GM12878 (cell line): Measurements from ENCODE around the gene COL28A1. TPM values are rescaled to one million over a fixed set of nuclear protein-coding genes. Genes with fewer than 3 reads are reported as not detected.

Source experiments
- ATAC-seq: fragments of 200-7000 bp; cut with Tn5 transposase; 3 replicates; pipeline ENCODE4 v1.9.1; 2020; ENCODE audit warnings: mild to moderate bottlenecking, moderate library complexity
- BruUV-seq: library from RNA; stranded (reverse); fragments of 400-500 nt; replicated peaks from 2 replicates; lab custom pipeline; 2021; lab: Mats Ljungman, UMichigan
- CTCF ChIA-PET: fragments of 300-600 bp; sonication (Branson Sonifier 250); formaldehyde crosslinking; extraction: SDS; loops from one replicate; lab custom pipeline; 2021; ENCODE audit warnings: inconsistent platforms; lab: Yijun Ruan, JAX
- POLR2A ChIA-PET: fragments of 350-600 bp; formaldehyde crosslinking; extraction: SDS; loops from one replicate; lab custom pipeline; 2021; ENCODE audit warnings: inconsistent platforms; lab: Charles Lee
- RAD21 ChIA-PET: fragments of 300-600 bp; sonication (Branson Sonifier 250); formaldehyde crosslinking; loops from one replicate; lab custom pipeline; 2023; ENCODE audit warnings: antibody characterized with exemption; ENCODE audit not compliant: unreplicated experiment; lab: Charles Lee
- SMC1A ChIA-PET: fragments of 300-600 bp; sonication (Branson Sonifier 250); formaldehyde crosslinking; loops from one replicate; lab custom pipeline; 2023; ENCODE audit not compliant: unreplicated experiment, uncharacterized antibody; lab: Charles Lee
- DNase-seq: peaks from one replicate; pipeline ENCODE4 v3.0.0-alpha.2; 2011; ENCODE audit warnings: low read depth, low spot score
- FAIRE-seq: peaks from 3 replicates; lab custom pipeline; 2011; peaks lifted over from hg19 to GRCh38; lab: Jason Lieb, UNC
- H2AFZ ChIP-seq: 2 replicates; pipeline ENCODE4 v1.6.0; 2011; ENCODE audit warnings: low read depth, low read length, control low read depth; ENCODE audit not compliant: control insufficient read depth
- H3K27ac ChIP-seq: 2 replicates; pipeline ENCODE4 v1.5.1; 2011; ENCODE audit warnings: control low read depth; ENCODE audit not compliant: control insufficient read depth, insufficient read depth
- H3K27me3 ChIP-seq, 2 experiments: replicated peaks in 1 of 2; 2 replicates each; pipeline versions ENCODE4 v1.6.0 to v1.6.1; 2011; ENCODE audit warnings: low read length in 1 of 2; ENCODE audit not compliant: control insufficient read depth in 2 of 2, insufficient read depth in 2 of 2
- H3K36me3 ChIP-seq, 2 experiments: 2 replicates each; pipeline ENCODE4 v1.5.1; 2011; ENCODE audit warnings: low read length in 1 of 2; ENCODE audit not compliant: control insufficient read depth in 2 of 2, insufficient read depth in 2 of 2
- H3K4me1 ChIP-seq: 2 replicates; pipeline ENCODE4 v1.6.1; 2011; ENCODE audit warnings: mild to moderate bottlenecking, low read length, moderate library complexity, mixed read lengths; ENCODE audit not compliant: control insufficient read depth, insufficient read depth
- H3K4me2 ChIP-seq: 2 replicates; pipeline ENCODE4 v1.6.0; 2011; ENCODE audit warnings: control low read depth; ENCODE audit not compliant: control insufficient read depth, insufficient read depth
- H3K4me3 ChIP-seq: fragments of 200-600 bp; sonication (generic); 2 replicates; pipeline ENCODE4 v1.5.1; 2016
- H3K79me2 ChIP-seq: 2 replicates; pipeline ENCODE4 v1.6.0; 2011; ENCODE audit warnings: low read length; ENCODE audit not compliant: control insufficient read depth, insufficient read depth
- H3K9ac ChIP-seq: 2 replicates; pipeline ENCODE4 v1.8.0; 2011; ENCODE audit warnings: low read length, control low read depth, mixed read lengths; ENCODE audit not compliant: control insufficient read depth, insufficient read depth
- H3K9me3 ChIP-seq: replicated peaks from 3 replicates; pipeline ENCODE4 v1.5.1; 2011; ENCODE audit warnings: mild to moderate bottlenecking, low read length; ENCODE audit not compliant: control insufficient read depth, insufficient read depth
- H4K20me1 ChIP-seq: 2 replicates; pipeline ENCODE4 v1.6.0; 2011; ENCODE audit not compliant: control insufficient read depth, insufficient read depth
- CBX3 ChIP-seq: fragments of 200-600 bp; sonication (generic); IDR thresholded peaks from 2 replicates; pipeline ENCODE4 v1.6.1; 2016; ENCODE audit warnings: low read depth, borderline replicate concordance
- MTA2 ChIP-seq: fragments of 450-650 bp; IDR thresholded peaks from 2 replicates; pipeline ENCODE4 v1.6.1; 2016; ENCODE audit warnings: low read depth, mild to moderate bottlenecking, moderate library complexity
- NFIC ChIP-seq: IDR thresholded peaks from 2 replicates; pipeline ENCODE4 v1.6.1; 2012; ENCODE audit warnings: low read depth, mild to moderate bottlenecking, inconsistent platforms, low read length, moderate library complexity
- NFYB ChIP-seq: IDR thresholded peaks from 2 replicates; pipeline ENCODE4 v1.6.1; 2011; ENCODE audit warnings: low read depth, mild to moderate bottlenecking, low read length, improper control_type of control experiment, moderate library complexity; ENCODE audit not compliant: insufficient read depth
- PAX8 ChIP-seq: fragments of 450-650 bp; IDR thresholded peaks from 2 replicates; pipeline ENCODE4 v1.6.1; 2017; ENCODE audit warnings: mild to moderate bottlenecking, moderate library complexity
- SPI1 ChIP-seq: IDR thresholded peaks from 2 replicates; pipeline ENCODE4 v1.6.1; 2011; ENCODE audit warnings: low read depth, mild to moderate bottlenecking, low read length, moderate library complexity, borderline replicate concordance; ENCODE audit not compliant: insufficient read depth
- SRF ChIP-seq, 2 experiments: IDR thresholded peaks; 2 replicates each; pipeline ENCODE4 v1.6.1; 2011; ENCODE audit warnings: low read depth in 2 of 2, low read length in 2 of 2, mild to moderate bottlenecking in 1 of 2, moderate library complexity in 1 of 2
- STAT3 ChIP-seq: IDR thresholded peaks from 2 replicates; pipeline ENCODE4 v1.6.1; 2011; ENCODE audit warnings: low read depth, low read length, improper control_type of control experiment
- WRNIP1 ChIP-seq: IDR thresholded peaks from 2 replicates; pipeline ENCODE4 v1.6.1; 2011; ENCODE audit warnings: low read depth, low read length, improper control_type of control experiment, borderline replicate concordance
- ZNF274 ChIP-seq: IDR thresholded peaks from one replicate; pipeline ENCODE4 v1.8.0; 2011; ENCODE audit not compliant: insufficient read length, insufficient read depth
- WGBS: methylation state at CpG from one replicate; pipeline ENCODE4 v1.1.6; 2016; ENCODE audit warnings: low lambda C conversion rate; ENCODE audit not compliant: insufficient replicate concordance, insufficient coverage; ENCODE audit errors: missing lambda C conversion rate; 5-methylcytosine and 5-hydroxymethylcytosine counted together
- in situ Hi-C: fragments of 300-500 bp; cut with MboI; formaldehyde crosslinking; loops from 9 replicates; pipeline ENCODE4 v1.14.3; 2018; ENCODE audit warnings: mixed read lengths
- intact Hi-C: fragments of 100-400 bp; cut with micrococcal nuclease; formaldehyde crosslinking; loops from one replicate; pipeline ENCODE4 v1.14.2; 2022; ENCODE audit not compliant: unreplicated experiment
- polyA plus RNA-seq, 11 experiments: library from polyadenylated mRNA; depleted of rRNA in 4 of 11; unstranded in 6 of 11; stranded (reverse) in 5 of 11; fragments of >200 nt; fragmentation: Nextera tagmentation in 4 of 11; fragmentation: Illumina TruSeq in 1 of 11; extraction: Ambion mirVana in 4 of 11; extraction: Trizol in 1 of 11; gene quantifications; 1 replicate in 1 of 11; 2 replicates in 10 of 11; pipeline versions ENCODE4 v1.2.1 to v1.2.3, GENCODE V29; 2011 to 2016; ENCODE audit warnings: inconsistent platforms in 2 of 11, missing spikeins in 2 of 11, low read depth in 1 of 11
- total RNA-seq, 4 experiments: library from RNA; depleted of rRNA in 3 of 4; stranded (reverse); fragments of >200 nt in 3 of 4; fragmentation: Illumina TruSeq in 1 of 4; extraction: Trizol in 1 of 4; gene quantifications; 2 replicates each; pipeline versions ENCODE4 v1.2.1 to v1.2.3, GENCODE V29; 2013 to 2021

COL28A1 gene
- total and polyA plus RNA-seq, 10 of the 15 experiments (the other 5 are each of a cell fraction or from before 2014, with no cell fraction given): 0.05 to 0.22 TPM; not detected in 8

DNA sequence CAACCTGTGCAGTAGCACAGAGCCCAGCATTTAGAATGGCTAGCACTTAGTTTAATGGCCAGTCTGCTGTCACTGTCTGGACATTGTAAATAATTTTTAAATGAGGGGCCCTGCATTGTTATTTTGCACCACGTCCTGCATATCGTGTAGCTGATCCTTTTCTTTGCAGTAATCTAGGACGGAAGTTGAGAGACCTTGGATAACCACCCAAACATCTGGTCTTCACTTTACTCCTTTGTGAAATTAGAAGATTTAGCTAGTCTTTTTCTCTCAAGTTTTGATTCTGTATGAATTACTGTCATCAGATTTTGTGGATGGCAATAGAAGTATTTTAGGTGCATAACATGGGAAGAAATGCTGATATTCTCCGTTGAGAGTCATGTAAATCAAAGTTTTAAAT lies 32.9 kb upstream of the COL28A1 start:
- DNase-seq (no peak), ATAC-seq (no peak), FAIRE-seq (no peak)
- POLR2A ChIA-PET: interaction anchor here (0.7 to 2.7 kb wide), 6 partner anchors 68 to 557 kb away, joined by 3 to 15 read pairs (median 3); partner anchors contain the start of gene UMAD1
- intact Hi-C loops (loop anchor here (2.0 to 5.0 kb wide), 6 partner anchors 72 to 549 kb away; partner anchors contain the start of genes GLCCI1 and UMAD1), in situ Hi-C loops (no loop called here)
- peaks cover 66% of the 10 kb centered on the region for H3K79me2 ChIP-seq
- H3K4me2 ChIP-seq: peak overlapping the region; percentile 85
- TF ChIP-seq PAX8 (no peak), STAT3 (0 out of 2 replicates have a peak, but pooled peaks have one; percentile 53)
- no peak overlapping the region for H2AFZ ChIP-seq
- SMC1A ChIA-PET: interaction anchor here (0.6 to 2.0 kb wide), 17 partner anchors 10 to 645 kb away, joined by 3 to 19 read pairs (median 4); partner anchors contain the start of gene UMAD1
- RAD21 ChIA-PET: interaction anchor here (0.7 to 2.8 kb wide), 14 partner anchors 72 to 728 kb away, joined by 3 to 22 read pairs (median 3); partner anchors contain the start of genes C1GALT1 and UMAD1
- WGBS: 2% methylated on average over 4 of the region's 4 CpGs
- H3K27me3 ChIP-seq: no peaks in the 10 kb centered on the region
- H3K27ac ChIP-seq: peak overlapping the region; percentile 99
- peaks cover 3% of the 10 kb centered on the region; the same call in 2 of the 3 replicates for H3K9me3 ChIP-seq
- H3K4me3 ChIP-seq: peak overlapping the region; percentile 89
- peak overlapping the region; percentile 93 for H3K9ac ChIP-seq
- peaks cover 0 to 11% of the 10 kb centered on the region in 2 experiments; a peak in 2 of 4 replicates for H3K36me3 ChIP-seq
- H4K20me1 ChIP-seq: no peaks in the 10 kb centered on the region
- TSS peak; percentile 93 for BruUV-seq
- CTCF ChIA-PET: interaction anchor here (0.8 to 1.6 kb wide), 7 partner anchors 26 to 465 kb away, joined by 3 to 5 read pairs (median 3); partner anchors contain the start of gene UMAD1
- H3K4me1 ChIP-seq: peaks cover 14% of the 10 kb centered on the region

DNA sequence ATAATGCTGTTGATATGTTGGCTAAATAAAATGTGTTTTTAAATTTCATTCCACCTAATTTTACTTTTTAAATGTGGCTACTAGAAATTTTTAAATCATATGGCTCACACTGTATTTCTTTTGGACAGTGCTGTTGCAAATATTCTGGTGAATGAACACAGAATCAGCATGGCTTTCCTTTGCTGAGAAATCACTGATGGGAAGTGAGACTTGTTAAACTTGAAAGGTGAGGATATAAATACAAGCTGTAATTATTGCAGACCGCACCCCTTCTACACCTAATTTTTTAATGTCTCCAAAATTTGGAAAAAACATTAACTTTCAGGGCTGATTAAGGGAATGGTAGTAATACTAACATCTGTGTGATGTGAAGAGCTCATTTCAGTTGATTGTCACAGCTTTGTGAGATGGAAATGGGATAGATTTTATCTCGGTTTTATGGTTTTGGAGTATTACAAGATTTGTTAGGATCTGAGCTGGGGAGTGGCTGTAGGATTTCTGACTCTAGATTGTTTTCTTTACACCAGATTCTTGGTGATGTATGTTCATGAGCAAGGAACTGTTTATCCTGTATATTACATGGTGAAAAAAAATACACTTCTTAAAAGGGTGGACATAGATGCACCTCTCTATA lies 32.3 kb upstream of the COL28A1 start:
- ATAC-seq: no peak
- Histone ChIP-seq H3K27ac (peak overlapping the region; percentile 99), H3K4me2 (peak overlapping the region; percentile 85), H2AFZ (no peak overlapping the region), H3K27me3 (no peaks in the 10 kb centered on the region), H3K9me3 (peaks cover 2% of the 10 kb centered on the region; the same call in 2 of the 3 replicates), H3K9ac (peak overlapping the region; percentile 93), H3K4me1 (peaks cover 14% of the 10 kb centered on the region), H3K79me2 (peaks cover 61% of the 10 kb centered on the region), H3K36me3 (peaks cover 0 to 6% of the 10 kb centered on the region in 2 experiments; a peak in 2 of 4 replicates), H4K20me1 (no peaks in the 10 kb centered on the region), H3K4me3 (peak overlapping the region; percentile 89)
- RAD21 ChIA-PET: interaction anchor here (0.9 to 2.8 kb wide), 13 partner anchors 73 to 728 kb away, joined by 3 to 22 read pairs (median 3); partner anchors contain the start of genes C1GALT1 and UMAD1
- no TSS peak for BruUV-seq
- in situ Hi-C loops: no loop called here
- no peak for FAIRE-seq
- 0% methylated on average over 2 of the region's 2 CpGs for WGBS
- SMC1A ChIA-PET: interaction anchor here (0.6 to 2.0 kb wide), 16 partner anchors 10 to 646 kb away, joined by 3 to 19 read pairs (median 4); partner anchors contain the start of gene UMAD1
- DNase-seq: no peak
- intact Hi-C loops: loop anchor here (2.0 to 5.0 kb wide), 6 partner anchors 73 to 549 kb away; partner anchors contain the start of genes GLCCI1 and UMAD1
- CTCF ChIA-PET: interaction anchor here (0.8 to 1.5 kb wide), 6 partner anchors 27 to 465 kb away, joined by 3 to 5 read pairs (median 3); no protein-coding TSS in a partner anchor
- POLR2A ChIA-PET: interaction anchor here (1.1 to 2.7 kb wide), 5 partner anchors 68 to 558 kb away, joined by 3 to 15 read pairs (median 3); partner anchors contain the start of gene UMAD1
- TF ChIP-seq SRF (IDR thresholded peaks at IDR 0.05; ENCODE audit: low read depth in 2 of 2, low read length in 2 of 2): no peak
- no peak for TF ChIP-seq WRNIP1
- no peak for TF ChIP-seq ZNF274
- 0 out of 2 replicates have a peak, but pooled peaks have one; percentile 15 for TF ChIP-seq NFIC
- peak; percentile 44; the same call in 1 of the 2 replicates for TF ChIP-seq SPI1
- no peak for TF ChIP-seq CBX3
- no peak for TF ChIP-seq NFYB
- TF ChIP-seq MTA2: 0 out of 2 replicates have a peak, but pooled peaks have one; percentile 24
